Erythroblast (primary cell): ENCODE measurements around the gene LRRC57.

Experiments
- GATA1 ChIP-seq: IDR thresholded peaks from 2 replicates; pipeline ENCODE4 v1.6.1; 2011; ENCODE audit warnings: low read depth, mild to moderate bottlenecking, control low read depth, low read length, moderate library complexity
- POLR2A ChIP-seq: IDR thresholded peaks from 2 replicates; pipeline ENCODE4 v1.6.1; 2011; ENCODE audit warnings: mild to moderate bottlenecking, low read length

DNA sequence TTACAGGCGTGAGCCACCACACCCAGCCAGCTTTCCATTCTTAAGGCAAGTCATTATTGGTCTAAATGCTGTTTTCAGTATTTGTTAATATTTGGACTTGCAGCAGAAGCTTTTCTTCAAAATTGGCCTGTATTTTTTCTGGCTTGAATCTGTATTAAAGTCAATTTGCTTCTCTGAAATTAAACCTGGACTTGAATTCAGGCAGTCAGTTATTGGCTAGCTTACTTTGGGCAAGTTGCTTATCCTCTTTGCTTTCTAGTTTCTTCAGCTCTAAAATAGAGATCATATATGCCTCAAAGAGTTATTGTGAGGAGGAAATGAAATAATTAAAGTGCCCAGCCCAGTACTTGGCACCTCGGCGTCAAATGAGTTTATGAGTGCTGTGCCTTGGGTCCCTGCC, 44.1 kb upstream of the LRRC57 start:
- TF ChIP-seq POLR2A, result no peak
- TF ChIP-seq GATA1, result no peak
